ENCODE results near the gene THSD7B.

- TF ChIP-seq, protein P1, sequence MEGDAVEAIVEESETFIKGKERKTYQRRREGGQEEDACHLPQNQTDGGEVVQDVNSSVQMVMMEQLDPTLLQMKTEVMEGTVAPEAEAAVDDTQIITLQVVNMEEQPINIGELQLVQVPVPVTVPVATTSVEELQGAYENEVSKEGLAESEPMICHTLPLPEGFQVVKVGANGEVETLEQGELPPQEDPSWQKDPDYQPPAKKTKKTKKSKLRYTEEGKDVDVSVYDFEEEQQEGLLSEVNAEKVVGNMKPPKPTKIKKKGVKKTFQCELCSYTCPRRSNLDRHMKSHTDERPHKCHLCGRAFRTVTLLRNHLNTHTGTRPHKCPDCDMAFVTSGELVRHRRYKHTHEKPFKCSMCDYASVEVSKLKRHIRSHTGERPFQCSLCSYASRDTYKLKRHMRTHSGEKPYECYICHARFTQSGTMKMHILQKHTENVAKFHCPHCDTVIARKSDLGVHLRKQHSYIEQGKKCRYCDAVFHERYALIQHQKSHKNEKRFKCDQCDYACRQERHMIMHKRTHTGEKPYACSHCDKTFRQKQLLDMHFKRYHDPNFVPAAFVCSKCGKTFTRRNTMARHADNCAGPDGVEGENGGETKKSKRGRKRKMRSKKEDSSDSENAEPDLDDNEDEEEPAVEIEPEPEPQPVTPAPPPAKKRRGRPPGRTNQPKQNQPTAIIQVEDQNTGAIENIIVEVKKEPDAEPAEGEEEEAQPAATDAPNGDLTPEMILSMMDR (IDR thresholded peaks at IDR 0.05), result no peak
- TF ChIP-seq POLR2A (IDR thresholded peaks at IDR 0.05) (no peak), POLR2AphosphoS5 (IDR thresholded peaks at IDR 0.05) (no peak)
Observed at GRCh38 chr2:137021763-137022162, 256.4 kb downstream of the THSD7B start.

Measured in prostate gland (tissue), 2 donors.